Measurements from ENCODE around the gene RAB1A. TPM values are rescaled to one million over a fixed set of nuclear protein-coding genes. Genes with fewer than 3 reads are reported as not detected.

RAB1A gene
- total RNA-seq, 1 donor from 2014 or later, result 80.2 TPM

- DNase-seq (ENCODE audit: low spot score), result no peak
Measured at GRCh38 chr2:65093211-65093610, 36.7 kb downstream of the RAB1A start.

GRCh38 chr2:65092791-65093190 lies 37.1 kb downstream of the RAB1A start:
- no peak for DNase-seq (ENCODE audit: low spot score)

GRCh38 chr2:65085148-65085547 lies 44.8 kb downstream of the RAB1A start:
- DNase-seq (ENCODE audit: low spot score), result no peak

GRCh38 chr2:65081232-65081685 lies 48.6 kb downstream of the RAB1A start:
- peak; percentile 37 for DNase-seq (ENCODE audit: low spot score)

- DNase-seq (ENCODE audit: low spot score), result no peak
Measured at GRCh38 chr2:65079017-65079416, 50.9 kb downstream of the RAB1A start.

GRCh38 chr2:65077898-65078297 lies 52.0 kb downstream of the RAB1A start:
- no peak for DNase-seq (ENCODE audit: low spot score)

GRCh38 chr2:65076345-65076710 lies 53.6 kb downstream of the RAB1A start:
- peak; percentile 48 for DNase-seq (ENCODE audit: low spot score)

- DNase-seq (ENCODE audit: low spot score), result peak; percentile 31
Measured at GRCh38 chr2:65075605-65076344, 54.1 kb downstream of the RAB1A start.

- DNase-seq (ENCODE audit: low spot score), result no peak
Measured at GRCh38 chr2:65075176-65075575, 54.7 kb downstream of the RAB1A start.

- no peak for DNase-seq (ENCODE audit: low spot score)
Measured at GRCh38 chr2:65073879-65074565, 55.9 kb downstream of the RAB1A start.

- no peak for DNase-seq (ENCODE audit: low spot score)
Measured at GRCh38 chr2:65072181-65072970, 57.5 kb downstream of the RAB1A start.

GRCh38 chr2:65071499-65072180 lies 58.3 kb downstream of the RAB1A start:
- no peak for DNase-seq (ENCODE audit: low spot score)

- DNase-seq (ENCODE audit: low spot score), result no peak
Measured at GRCh38 chr2:65070856-65071255, 59.0 kb downstream of the RAB1A start.

GRCh38 chr2:65070172-65070830 lies 59.6 kb downstream of the RAB1A start:
- DNase-seq (ENCODE audit: low spot score), result no peak

- no peak for DNase-seq (ENCODE audit: low spot score)
Measured at GRCh38 chr2:65069439-65069824, 60.5 kb downstream of the RAB1A start.

- no peak for DNase-seq (ENCODE audit: low spot score)
Measured at GRCh38 chr2:65067806-65068553, 61.9 kb downstream of the RAB1A start.

- peak; percentile 58 for DNase-seq (ENCODE audit: low spot score)
Measured at GRCh38 chr2:65064728-65065552, 65.0 kb downstream of the RAB1A start.

GRCh38 chr2:65062843-65063825 lies 66.8 kb downstream of the RAB1A start:
- DNase-seq (ENCODE audit: low spot score), result peak; percentile 57

Measured in umbilical cord (tissue), 2 donors.